A549 (cell line): Measurements from ENCODE around the gene PTPN23. TPM values are rescaled to one million over a fixed set of nuclear protein-coding genes. Genes with fewer than 3 reads are reported as not detected.

ENCODE experiments used
- ATAC-seq, 2 experiments: fragments of 200-7000 bp in 1 of 2; fragments of >200 bp in 1 of 2; cut with Nextera tagmentation in 1 of 2; cut with Tn5 transposase in 1 of 2; 3 replicates each; pipeline versions ENCODE4 v1.8.0 to v1.9.1; 2018 to 2020; ENCODE audit warnings: mild to moderate bottlenecking in 1 of 2, moderate library complexity in 1 of 2
- CTCF ChIA-PET: fragments of 300-600 bp; sonication (Branson Sonifier 250); formaldehyde crosslinking; extraction: SDS; loops from one replicate; lab custom pipeline; 2021; ENCODE audit warnings: antibody characterized with exemption, inconsistent platforms; lab: Yijun Ruan, JAX
- POLR2A ChIA-PET: fragments of 350-600 bp; formaldehyde crosslinking; extraction: SDS; loops from one replicate; lab custom pipeline; 2021; ENCODE audit warnings: antibody characterized with exemption, inconsistent platforms; lab: Yijun Ruan, JAX
- DNase-seq, 2 experiments: peaks; one replicate each; pipeline versions ENCODE4 v3.0.0 to v3.0.0-alpha.2; 2011 to 2016; ENCODE audit warnings: low read depth in 1 of 2, low spot score in 1 of 2
- FAIRE-seq: peaks from 2 replicates; lab custom pipeline; 2011; peaks lifted over from hg19 to GRCh38; lab: Jason Lieb, UNC
- H3K27ac ChIP-seq, 2 experiments: fragments of >200 bp; sonication (Bioruptor Twin); formaldehyde crosslinking; 3 replicates each; pipeline ENCODE4 v1.5.1; 2016 to 2017
- H3K4me1 ChIP-seq: fragments of >200 bp; sonication (Bioruptor Twin); formaldehyde crosslinking; 3 replicates; pipeline ENCODE4 v1.6.1; 2016
- H3K4me2 ChIP-seq: fragments of >200 bp; sonication (Bioruptor Twin); formaldehyde crosslinking; 3 replicates; pipeline ENCODE4 v1.6.1; 2016
- H3K4me3 ChIP-seq: fragments of >200 bp; sonication (Bioruptor Twin); formaldehyde crosslinking; 3 replicates; pipeline ENCODE4 v1.5.1; 2016
- H3K9me3 ChIP-seq: fragments of >200 bp; sonication (Bioruptor Twin); formaldehyde crosslinking; 3 replicates; pipeline ENCODE4 v1.6.1; 2016
- CBX2 ChIP-seq: fragments of 200-600 bp; sonication (generic); IDR thresholded peaks from 2 replicates; pipeline ENCODE4 v1.6.1; 2016; ENCODE audit warnings: low read depth, mild to moderate bottlenecking, borderline replicate concordance
- EP300 ChIP-seq, 2 experiments: fragments of >200 bp; sonication (Bioruptor Twin); formaldehyde crosslinking; IDR thresholded peaks; 2 replicates in 1 of 2; 3 replicates in 1 of 2; pipeline ENCODE4 v1.6.1; 2016 to 2017
- FOSB ChIP-seq: fragments of 250-450 bp; sonication (Bioruptor Pico); IDR thresholded peaks from 2 replicates; pipeline ENCODE4 v1.5.0; 2020; ENCODE audit warnings: mild to moderate bottlenecking, moderate library complexity
- GATA3 ChIP-seq: IDR thresholded peaks from 2 replicates; pipeline ENCODE4 v1.6.1; 2012; ENCODE audit warnings: borderline replicate concordance
- HOXA7 ChIP-seq: fragments of 250-450 bp; sonication (Bioruptor Pico); IDR thresholded peaks from 2 replicates; pipeline ENCODE4 v1.5.0; 2020; ENCODE audit warnings: mild to moderate bottlenecking, moderate library complexity
- HOXB13 ChIP-seq: fragments of 250-450 bp; sonication (Bioruptor Pico); IDR thresholded peaks from 2 replicates; pipeline ENCODE4 v1.5.0; 2020; ENCODE audit warnings: low read depth, mild to moderate bottlenecking, moderate library complexity
- JUN ChIP-seq, 2 experiments: fragments of >200 bp; sonication (Bioruptor Twin); formaldehyde crosslinking; IDR thresholded peaks; 2 replicates in 1 of 2; 3 replicates in 1 of 2; pipeline ENCODE4 v1.6.1; 2016 to 2017
- KDM1A ChIP-seq: fragments of 200-600 bp; sonication (generic); IDR thresholded peaks from 2 replicates; pipeline ENCODE4 v1.6.1; 2016; ENCODE audit warnings: low read depth, mild to moderate bottlenecking
- KDM5A ChIP-seq: fragments of 200-600 bp; sonication (generic); IDR thresholded peaks from 2 replicates; pipeline ENCODE4 v1.6.1; 2016; ENCODE audit warnings: antibody characterized with exemption, mild to moderate bottlenecking
- NFE2L2 ChIP-seq: fragments of 150-350 bp; conservative IDR thresholded peaks from 2 replicates; pipeline ENCODE4 v1.6.1; 2014; ENCODE audit warnings: low read length
- POLR2AphosphoS2 ChIP-seq: conservative IDR thresholded peaks from 2 replicates; pipeline ENCODE4 v1.6.1; 2012; ENCODE audit warnings: low read length, improper control_type of control experiment, inconsistent platforms
- RAD21 ChIP-seq, 2 experiments: fragments of >200 bp in 1 of 2; sonication (Bioruptor Twin) in 1 of 2; formaldehyde crosslinking in 1 of 2; IDR thresholded peaks in 1 of 2; conservative IDR thresholded peaks in 1 of 2; 2 replicates in 1 of 2; 3 replicates in 1 of 2; pipeline ENCODE4 v1.6.1; 2012 to 2018; ENCODE audit warnings: inconsistent platforms in 1 of 2
- RFX5 ChIP-seq: fragments of 450-650 bp; IDR thresholded peaks from 2 replicates; pipeline ENCODE4 v1.7.1; 2014; ENCODE audit warnings: antibody characterized with exemption, mild to moderate bottlenecking, moderate library complexity
- SMC3 ChIP-seq: fragments of >200 bp; sonication (Bioruptor Twin); formaldehyde crosslinking; IDR thresholded peaks from 3 replicates; pipeline ENCODE4 v1.6.1; 2018; ENCODE audit warnings: inconsistent platforms
- SREBF2 ChIP-seq: fragments of 450-650 bp; IDR thresholded peaks from 2 replicates; pipeline ENCODE4 v1.6.1; 2014; ENCODE audit warnings: mild to moderate bottlenecking, moderate library complexity
- TFCP2L1 ChIP-seq: fragments of 250-450 bp; sonication (Bioruptor Pico); IDR thresholded peaks from 2 replicates; pipeline ENCODE4 v1.5.0; 2021; ENCODE audit warnings: mild to moderate bottlenecking
- TP53 ChIP-seq: fragments of 250-450 bp; sonication (Bioruptor Pico); IDR thresholded peaks from 2 replicates; pipeline ENCODE4 v1.5.0; 2021; ENCODE audit warnings: mild to moderate bottlenecking, moderate library complexity
- WGBS: methylation state at CpG from one replicate; pipeline ENCODE4 v1.1.6; 2017; ENCODE audit errors: missing lambda C conversion rate; 5-methylcytosine and 5-hydroxymethylcytosine counted together
- polyA plus RNA-seq, 4 experiments: library from polyadenylated mRNA; depleted of rRNA in 3 of 4; stranded (reverse); fragments of >200 nt; fragmentation: RNase III in 1 of 4; extraction: RNeasy Plus Mini Kit Qiagen cat#74134 plus additional on column Dnase treatment in 1 of 4; gene quantifications; 2 replicates in 3 of 4; 3 replicates in 1 of 4; pipeline ENCODE4 v1.2.3, GENCODE V29; 2011 to 2017
- TF ChIP-seq, protein P1 (sequence below): IDR thresholded peaks from 2 replicates; pipeline ENCODE4 v1.6.1; 2012
- TF ChIP-seq, protein P2 (sequence below): IDR thresholded peaks from 2 replicates; pipeline ENCODE4 v1.6.1; 2012

The PTPN23 gene
- polyA plus RNA-seq, 2 of the 4 experiments (the other 2 are of a cell fraction): 1.5 to 16.8 TPM

DNA sequence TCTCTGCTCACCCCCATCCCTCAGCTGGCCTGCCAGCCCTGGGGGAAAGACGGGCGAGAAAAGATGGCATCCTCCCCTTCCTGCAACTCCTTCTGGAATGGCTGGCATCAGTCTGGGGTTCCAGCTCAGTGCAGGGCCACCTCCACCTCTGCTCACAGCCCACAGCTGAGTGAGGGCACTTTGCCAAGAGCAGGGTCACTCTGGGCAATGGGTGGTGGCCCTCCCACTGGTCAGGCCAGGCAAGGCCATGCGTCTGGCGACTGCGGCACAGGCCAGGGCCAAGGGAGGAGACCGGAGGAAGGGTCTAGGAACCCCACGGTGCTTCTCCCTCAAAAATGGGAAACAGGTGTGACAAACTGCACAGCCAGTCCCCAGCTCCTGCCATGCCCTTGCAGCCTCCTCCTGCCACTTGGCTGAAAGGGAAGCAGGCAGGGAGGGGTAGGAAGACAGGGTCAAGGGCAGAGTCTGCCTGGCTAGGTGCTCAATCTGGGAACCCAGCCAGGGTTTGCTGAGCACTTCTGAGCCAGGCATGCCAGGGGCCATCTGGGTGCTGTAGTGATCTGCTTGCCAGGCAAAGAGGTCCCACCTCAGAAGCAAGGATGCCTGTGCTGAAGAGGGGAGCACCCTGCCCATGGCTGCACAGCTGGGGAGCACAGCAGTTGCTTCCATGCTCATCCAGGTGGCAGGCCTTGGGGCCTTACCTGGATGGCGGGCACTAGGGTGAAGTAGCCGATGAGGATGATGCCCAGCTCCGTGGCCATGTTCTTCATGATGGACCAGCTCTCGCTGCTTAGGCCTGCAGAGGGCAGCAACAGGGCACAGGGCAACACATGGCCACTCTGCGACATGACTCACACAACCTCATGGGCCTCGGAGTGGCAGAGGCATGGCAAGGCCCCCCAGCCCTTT lies 41.2 kb downstream of the PTPN23 start (continued):
- TF ChIP-seq RAD21 (conservative IDR thresholded peaks at IDR 0.05 in 1 of 2, IDR thresholded peaks at IDR 0.05 in 1 of 2) (peak; percentile 23 to 36; a peak in 2 of 5 replicates), POLR2AphosphoS2 (no peak), TFCP2L1 (CRISPR knock-in tag) (no peak), SMC3 (0 out of 3 replicates have a peak, but pooled peaks have one; percentile 5), JUN (IDR thresholded peaks at IDR 0.05) (no peak)
- TF ChIP-seq, protein P1, sequence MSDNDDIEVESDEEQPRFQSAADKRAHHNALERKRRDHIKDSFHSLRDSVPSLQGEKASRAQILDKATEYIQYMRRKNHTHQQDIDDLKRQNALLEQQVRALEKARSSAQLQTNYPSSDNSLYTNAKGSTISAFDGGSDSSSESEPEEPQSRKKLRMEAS: peak; percentile 61

DNA sequence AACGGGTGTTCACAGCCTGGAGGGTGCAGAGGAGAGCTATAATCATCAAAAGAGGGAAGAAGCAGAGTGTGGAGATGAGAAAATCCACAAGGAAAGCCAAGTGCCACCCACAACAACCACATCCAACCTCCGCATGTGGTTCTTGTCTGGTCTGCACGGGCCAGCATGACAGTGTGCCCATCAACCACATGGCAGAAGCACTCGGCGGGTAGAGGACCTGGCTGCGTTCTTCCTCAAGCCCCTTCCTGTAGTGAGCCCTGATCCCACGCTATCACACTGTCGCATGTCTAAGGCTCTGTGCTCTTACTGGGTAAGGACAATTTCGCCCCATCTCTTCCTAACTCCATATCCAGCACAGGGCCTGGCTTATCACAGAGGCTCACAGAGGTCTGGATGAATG lies 41.9 kb downstream of the PTPN23 start:
- Histone ChIP-seq H3K9me3 (no peaks in the 10 kb centered on the region), H3K4me2 (no peak overlapping the region)
- 94% methylated on average over 9 of the region's 9 CpGs for WGBS
- no peak for FAIRE-seq
- POLR2A ChIA-PET: no interaction called here
- TF ChIP-seq NFE2L2 (no peak), KDM1A (no peak), FOSB (no peak), TP53 (CRISPR knock-in tag) (no peak), KDM5A (no peak), SREBF2 (no peak), RFX5 (no peak), CBX2 (no peak), HOXB13 (CRISPR knock-in tag) (no peak), HOXA7 (CRISPR knock-in tag) (no peak)
- TF ChIP-seq, protein P2, sequence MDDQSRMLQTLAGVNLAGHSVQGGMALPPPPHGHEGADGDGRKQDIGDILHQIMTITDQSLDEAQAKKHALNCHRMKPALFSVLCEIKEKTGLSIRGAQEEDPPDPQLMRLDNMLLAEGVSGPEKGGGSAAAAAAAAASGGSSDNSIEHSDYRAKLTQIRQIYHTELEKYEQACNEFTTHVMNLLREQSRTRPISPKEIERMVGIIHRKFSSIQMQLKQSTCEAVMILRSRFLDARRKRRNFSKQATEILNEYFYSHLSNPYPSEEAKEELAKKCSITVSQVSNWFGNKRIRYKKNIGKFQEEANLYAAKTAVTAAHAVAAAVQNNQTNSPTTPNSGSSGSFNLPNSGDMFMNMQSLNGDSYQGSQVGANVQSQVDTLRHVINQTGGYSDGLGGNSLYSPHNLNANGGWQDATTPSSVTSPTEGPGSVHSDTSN: no peak
- TF ChIP-seq, all 56 proteins: peak for 0
- no peak overlapping the region for H3K4me3 ChIP-seq
- DNase-seq (no peak), ATAC-seq (no peak)
- no peak overlapping the region; a peak in 1 of 6 replicates for H3K27ac ChIP-seq
- CTCF ChIA-PET: interaction anchor here (1.3 to 5.7 kb wide), 8 partner anchors 9 to 367 kb away, joined by 4 to 34 read pairs (median 8); partner anchors contain the start of genes ELP6 and SCAP
- H3K4me1 ChIP-seq: 0 out of 3 replicates have a peak, but pooled peaks cover 7% of the 10 kb centered on the region

DNA sequence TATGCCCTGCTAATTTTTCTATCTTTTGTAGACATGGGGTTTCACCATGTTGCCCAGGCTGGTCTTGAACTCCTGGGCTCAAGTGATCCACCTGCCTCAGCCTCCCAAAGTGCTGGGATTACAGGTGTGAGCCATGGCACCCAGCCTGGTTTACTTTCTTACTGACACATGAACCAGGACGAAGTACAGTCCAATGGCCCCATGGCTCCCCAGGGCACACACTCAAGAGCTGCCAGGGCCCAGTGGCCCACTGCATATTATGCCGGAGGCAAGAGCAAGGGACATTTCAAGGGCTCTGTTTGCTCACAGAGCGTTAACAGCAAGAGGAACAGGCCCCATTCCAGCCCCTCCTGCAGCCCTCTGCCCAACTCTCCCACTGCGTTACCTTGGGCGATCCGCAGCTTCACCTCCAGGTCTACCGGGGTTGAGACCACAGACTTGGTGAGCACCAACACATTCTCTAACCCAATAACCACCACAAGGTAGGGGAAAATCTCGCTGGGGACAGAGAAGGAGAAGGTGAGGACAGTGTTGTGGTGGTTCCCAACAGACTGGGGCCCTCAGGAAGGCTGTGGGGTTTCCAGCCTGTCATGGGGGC lies 42.8 kb downstream of the PTPN23 start:
- H3K4me3 ChIP-seq: no peak overlapping the region
- H3K9me3 ChIP-seq: no peaks in the 10 kb centered on the region
- ChIA-PET CTCF (interaction anchor here (0.6 to 5.7 kb wide), 6 partner anchors 10 to 763 kb away, joined by 3 to 34 read pairs (median 4); partner anchors contain the start of genes ELP6 and SCAP), POLR2A (no interaction called here)
- TF ChIP-seq GATA3 (no peak), EP300 (IDR thresholded peaks at IDR 0.05) (no peak), TP53 (CRISPR knock-in tag) (no peak)
- DNase-seq: no peak
- H3K4me2 ChIP-seq: no peak overlapping the region
- FAIRE-seq: no peak
- ATAC-seq: no peak
- no peak overlapping the region for H3K27ac ChIP-seq
- 91% methylated on average over 6 of the region's 8 CpGs for WGBS
- 0 out of 3 replicates have a peak, but pooled peaks cover 7% of the 10 kb centered on the region for H3K4me1 ChIP-seq
